Left ventricle myocardium inferior (tissue), 1 donor: ENCODE data around the gene MAB21L4. TPM values are rescaled to one million over a fixed set of nuclear protein-coding genes. Genes with fewer than 3 reads are reported as not detected.
A peak's percentile ranks its signal among the peaks of the same experiment; 100 is the strongest.

Experiments
- DNase-seq: peaks from one replicate; pipeline ENCODE4 v3.0.0-alpha.2; 2020
- H3K27ac ChIP-seq: fragments of 200-600 bp; replicated peaks from 2 replicates; pipeline ENCODE4 v1.8.0; 2021
- H3K27me3 ChIP-seq: fragments of 200-600 bp; 2 replicates; pipeline ENCODE4 v1.8.0; 2021; ENCODE audit warnings: low read depth
- H3K36me3 ChIP-seq: fragments of 200-600 bp; 2 replicates; pipeline ENCODE4 v1.8.0; 2021
- H3K4me1 ChIP-seq: fragments of 200-600 bp; 2 replicates; pipeline ENCODE4 v1.8.0; 2021
- H3K4me3 ChIP-seq: fragments of 200-600 bp; 2 replicates; pipeline ENCODE4 v1.8.0; 2021; ENCODE audit warnings: mild to moderate bottlenecking, moderate library complexity
- H3K9me3 ChIP-seq: fragments of 200-600 bp; replicated peaks from 2 replicates; pipeline ENCODE4 v1.8.0; 2021
- intact Hi-C: fragments of 100-400 bp; cut with micrococcal nuclease; formaldehyde crosslinking; loops from one replicate; pipeline ENCODE4 v1.11.0; 2022
- total RNA-seq: library from RNA; stranded (reverse); fragmentation: NEBNext Ultra II Directional; extraction: Animal tissue kit (Norgen Biotek cat#: 25700); gene quantifications from one replicate; pipeline ENCODE4 v1.2.1, GENCODE V29; 2021
- TF ChIP-seq, protein P1 (sequence below): fragments of 200-600 bp; IDR thresholded peaks from 2 replicates; pipeline ENCODE4 v1.8.0; 2021; ENCODE audit warnings: antibody characterized with exemption, mild to moderate bottlenecking, borderline replicate concordance
- donor health status: DM: no; HTN: yes; CAD: no; lungs with severe emphysema.

The MAB21L4 gene
- total RNA-seq, 1 donor from 2014 or later: not detected

DNA sequence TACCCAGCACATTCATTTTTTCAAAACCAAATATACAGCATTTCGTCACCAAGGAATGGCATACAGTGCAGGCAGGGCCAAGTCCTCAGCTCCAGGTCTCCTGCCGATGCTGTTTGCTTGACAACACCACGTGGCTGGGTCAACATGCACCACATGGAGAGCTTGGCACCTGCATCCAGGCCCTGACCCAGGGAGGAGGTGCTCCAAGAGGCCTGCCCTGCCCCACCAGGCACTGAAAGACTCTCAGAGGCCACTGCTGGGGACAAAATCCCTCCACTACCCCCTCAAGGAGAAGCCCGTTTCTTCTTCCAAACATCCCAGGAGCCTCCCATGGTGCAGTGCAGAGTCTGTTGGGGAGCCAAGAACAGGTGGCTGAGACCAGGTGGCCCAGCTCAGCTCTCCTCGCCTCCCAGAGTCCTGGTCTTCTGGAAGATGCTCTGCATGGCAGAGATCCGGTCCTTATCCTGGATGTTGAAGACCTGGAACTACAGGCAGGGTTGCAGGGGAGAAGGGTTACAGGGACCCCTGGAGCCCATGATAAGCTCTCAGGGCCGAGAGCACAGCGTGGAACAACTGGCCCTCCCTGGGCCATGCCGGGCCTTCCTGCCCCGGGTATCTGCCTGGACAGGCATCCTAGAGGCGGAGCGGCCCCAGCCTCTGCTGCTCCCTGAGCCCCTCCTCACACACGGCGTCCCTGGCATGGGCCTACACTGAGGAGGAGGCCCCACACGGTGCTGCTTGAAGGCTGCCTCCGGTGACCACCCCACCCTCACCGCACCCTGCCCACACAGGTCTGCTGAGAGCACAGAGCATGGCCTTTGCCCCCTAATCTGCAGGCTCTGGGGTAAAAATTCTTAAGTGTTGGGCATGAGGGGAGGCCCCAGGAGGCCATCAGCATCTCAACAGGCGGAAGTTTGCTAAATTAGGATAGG, 9.0 kb downstream of the MAB21L4 start:
- no peaks in the 10 kb centered on the region for H3K27me3 ChIP-seq
- no peak overlapping the region for H3K4me3 ChIP-seq
- no peak overlapping the region for H3K27ac ChIP-seq
- intact Hi-C loops: no loop called here
- H3K36me3 ChIP-seq: no peaks in the 10 kb centered on the region
- no peaks in the 10 kb centered on the region for H3K4me1 ChIP-seq
- no peak for DNase-seq
- TF ChIP-seq, protein P1, sequence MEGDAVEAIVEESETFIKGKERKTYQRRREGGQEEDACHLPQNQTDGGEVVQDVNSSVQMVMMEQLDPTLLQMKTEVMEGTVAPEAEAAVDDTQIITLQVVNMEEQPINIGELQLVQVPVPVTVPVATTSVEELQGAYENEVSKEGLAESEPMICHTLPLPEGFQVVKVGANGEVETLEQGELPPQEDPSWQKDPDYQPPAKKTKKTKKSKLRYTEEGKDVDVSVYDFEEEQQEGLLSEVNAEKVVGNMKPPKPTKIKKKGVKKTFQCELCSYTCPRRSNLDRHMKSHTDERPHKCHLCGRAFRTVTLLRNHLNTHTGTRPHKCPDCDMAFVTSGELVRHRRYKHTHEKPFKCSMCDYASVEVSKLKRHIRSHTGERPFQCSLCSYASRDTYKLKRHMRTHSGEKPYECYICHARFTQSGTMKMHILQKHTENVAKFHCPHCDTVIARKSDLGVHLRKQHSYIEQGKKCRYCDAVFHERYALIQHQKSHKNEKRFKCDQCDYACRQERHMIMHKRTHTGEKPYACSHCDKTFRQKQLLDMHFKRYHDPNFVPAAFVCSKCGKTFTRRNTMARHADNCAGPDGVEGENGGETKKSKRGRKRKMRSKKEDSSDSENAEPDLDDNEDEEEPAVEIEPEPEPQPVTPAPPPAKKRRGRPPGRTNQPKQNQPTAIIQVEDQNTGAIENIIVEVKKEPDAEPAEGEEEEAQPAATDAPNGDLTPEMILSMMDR: no peak
- H3K9me3 ChIP-seq: no peaks in the 10 kb centered on the region

DNA sequence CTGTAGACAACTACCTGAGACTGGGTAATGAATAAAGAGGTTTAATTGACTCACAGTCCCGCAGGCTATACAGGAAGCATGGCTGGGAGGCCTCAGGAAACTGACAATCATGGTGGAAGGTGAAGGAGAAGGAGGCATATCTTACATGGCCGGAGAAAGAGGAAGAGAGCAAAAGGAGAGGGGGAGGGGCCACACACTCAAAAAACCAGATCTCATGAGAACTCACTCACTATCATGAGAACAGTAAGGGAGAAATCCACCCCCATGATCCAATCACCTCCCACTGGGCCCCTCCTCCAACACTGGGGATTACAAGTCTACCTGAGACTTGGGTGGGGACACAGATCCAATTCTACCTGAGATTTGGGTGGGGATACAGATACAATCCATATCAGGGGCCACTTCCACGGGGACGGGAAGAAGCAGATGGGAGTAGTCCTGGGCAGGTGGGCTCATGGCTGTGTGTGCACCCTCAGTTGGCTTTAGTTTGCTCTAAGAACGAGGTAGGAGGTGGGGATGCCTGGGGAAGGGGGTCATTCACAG, 9.9 kb downstream of the MAB21L4 start:
- Histone ChIP-seq H3K27ac (no peak overlapping the region), H3K4me3 (no peak overlapping the region), H3K9me3 (no peaks in the 10 kb centered on the region), H3K36me3 (no peaks in the 10 kb centered on the region), H3K27me3 (no peaks in the 10 kb centered on the region), H3K4me1 (no peaks in the 10 kb centered on the region)
- intact Hi-C loops: no loop called here
- TF ChIP-seq, protein P1: no peak
- DNase-seq: peak; percentile 2

DNA sequence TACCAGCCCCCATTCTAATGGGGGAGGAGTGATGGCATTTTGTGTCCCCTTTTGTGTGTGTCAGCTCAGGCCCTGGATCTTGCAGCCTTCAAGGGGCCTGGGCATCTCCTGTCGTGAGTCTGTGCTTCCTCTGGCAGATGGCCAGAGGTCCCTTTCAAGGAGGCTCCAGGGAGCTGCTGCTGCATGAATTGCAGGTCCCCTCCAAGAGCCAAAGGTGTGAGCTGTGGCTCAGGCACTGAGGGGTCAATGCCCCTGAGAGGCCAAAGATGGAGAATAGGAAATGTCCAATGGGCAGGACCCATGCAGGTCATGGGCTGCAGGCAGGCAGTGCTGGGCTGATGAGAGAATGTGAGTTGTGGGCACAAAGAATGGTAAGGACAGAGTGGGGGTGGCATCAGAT, 10.4 kb downstream of the MAB21L4 start:
- Histone ChIP-seq H3K27ac (no peak overlapping the region), H3K4me1 (no peaks in the 10 kb centered on the region), H3K4me3 (no peak overlapping the region), H3K27me3 (no peaks in the 10 kb centered on the region), H3K9me3 (no peaks in the 10 kb centered on the region), H3K36me3 (no peaks in the 10 kb centered on the region)
- intact Hi-C loops: no loop called here
- TF ChIP-seq, protein P1: no peak
- no peak for DNase-seq

DNA sequence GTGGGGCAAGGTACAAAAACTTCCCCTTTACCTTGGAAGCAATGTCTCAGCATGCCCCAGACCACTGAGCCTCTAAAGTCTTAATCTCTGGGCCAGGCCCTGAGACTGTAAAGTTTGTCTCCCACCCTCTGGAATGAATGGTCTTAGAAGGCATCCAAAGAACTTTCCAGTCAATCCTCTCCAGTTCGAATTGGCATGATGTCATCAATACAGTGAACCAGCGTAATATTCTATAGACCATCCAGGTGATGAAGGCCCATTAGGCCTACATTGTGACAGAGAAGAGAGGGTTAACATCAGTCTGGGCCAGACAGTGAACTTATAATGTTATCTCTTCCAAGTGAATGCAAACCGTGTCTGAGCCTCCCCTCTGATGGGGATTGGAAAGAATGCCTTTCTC, 11.2 kb downstream of the MAB21L4 start:
- no peaks in the 10 kb centered on the region for H3K27me3 ChIP-seq
- H3K4me1 ChIP-seq: no peaks in the 10 kb centered on the region
- H3K9me3 ChIP-seq: no peaks in the 10 kb centered on the region
- TF ChIP-seq, protein P1: no peak
- H3K36me3 ChIP-seq: no peaks in the 10 kb centered on the region
- no peak overlapping the region for H3K4me3 ChIP-seq
- intact Hi-C loops: no loop called here
- DNase-seq: no peak
- H3K27ac ChIP-seq: no peak overlapping the region

DNA sequence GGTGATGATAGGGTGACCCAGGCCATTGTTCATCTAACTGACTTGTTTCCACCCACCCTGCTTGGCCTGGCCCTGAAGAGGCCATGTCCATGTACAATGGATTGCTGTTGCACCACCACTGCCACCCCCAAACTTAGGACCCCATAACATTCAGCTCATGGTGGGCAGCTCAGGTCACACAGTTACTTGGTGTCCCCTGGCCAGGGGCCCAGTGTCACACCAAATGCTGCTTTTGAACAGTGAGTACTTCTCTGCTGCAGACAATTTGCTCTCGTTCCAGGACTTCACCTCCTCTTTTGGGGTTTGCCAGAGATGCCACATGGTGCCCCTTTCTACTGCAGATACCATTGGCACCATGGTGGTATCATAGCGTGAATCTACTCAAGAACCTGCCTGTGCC, 11.7 kb downstream of the MAB21L4 start:
- no peak for DNase-seq
- TF ChIP-seq, protein P1: no peak

More for the DNA sequence above, 11.7 kb downstream of the MAB21L4 start:
- no peaks in the 10 kb centered on the region for H3K9me3 ChIP-seq
- no peak overlapping the region for H3K4me3 ChIP-seq
- H3K27me3 ChIP-seq: no peaks in the 10 kb centered on the region
- no peak overlapping the region for H3K27ac ChIP-seq
- H3K36me3 ChIP-seq: no peaks in the 10 kb centered on the region
- intact Hi-C loops: no loop called here
- H3K4me1 ChIP-seq: no peaks in the 10 kb centered on the region
